H1 (cell line): ENCODE data around the gene MGAT5. TPM values are rescaled to one million over a fixed set of nuclear protein-coding genes. Genes with fewer than 3 reads are reported as not detected.

Experiments used
- CHD1 ChIP-seq: IDR thresholded peaks from 2 replicates; pipeline ENCODE4 v1.6.1; 2012; ENCODE audit warnings: low read depth, low read length, improper control_type of control experiment
- EZH2 ChIP-seq: fragments of 200-600 bp; sonication (generic); IDR thresholded peaks from 2 replicates; pipeline ENCODE4 v1.7.1; 2012; ENCODE audit warnings: low read depth, mild to moderate bottlenecking, moderate library complexity, low read length, inconsistent platforms; ENCODE audit not compliant: severe bottlenecking
- PHF8 ChIP-seq: fragments of 200-600 bp; sonication (generic); conservative IDR thresholded peaks from 2 replicates; pipeline ENCODE4 v1.7.1; 2012; ENCODE audit warnings: low read depth, mild to moderate bottlenecking, inconsistent platforms, low read length, moderate library complexity
- RAD21 ChIP-seq, 2 experiments: IDR thresholded peaks in 1 of 2; conservative IDR thresholded peaks in 1 of 2; 2 replicates each; pipeline ENCODE4 v1.6.1; 2011; ENCODE audit warnings: low read depth in 2 of 2, low read length in 2 of 2, improper control_type of control experiment in 1 of 2, inconsistent platforms in 1 of 2, mild to moderate bottlenecking in 1 of 2, moderate library complexity in 1 of 2
- RNF2 ChIP-seq: fragments of 200-900, 300-1000 bp; sonication (generic); IDR thresholded peaks from 2 replicates; pipeline ENCODE4 v1.7.1; 2016; ENCODE audit warnings: borderline replicate concordance, low read depth, mild to moderate bottlenecking, antibody characterized with exemption, low read length; ENCODE audit not compliant: poor library complexity, severe bottlenecking; ENCODE audit errors: missing control alignments
- TAF1 ChIP-seq: IDR thresholded peaks from 2 replicates; pipeline ENCODE4 v1.6.1; 2011; ENCODE audit warnings: mild to moderate bottlenecking, low read depth, low read length
- USF2 ChIP-seq: IDR thresholded peaks from 2 replicates; pipeline ENCODE4 v1.6.1; 2011; ENCODE audit warnings: low read length, improper control_type of control experiment
- YY1 ChIP-seq: IDR thresholded peaks from 2 replicates; pipeline ENCODE4 v1.6.1; 2011; ENCODE audit warnings: low read depth, mild to moderate bottlenecking, low read length
- polyA plus RNA-seq, 7 experiments: library from polyadenylated mRNA; depleted of rRNA in 3 of 7; stranded (reverse) in 5 of 7; unstranded in 2 of 7; fragments of >200 nt in 5 of 7; fragments of 200-250 nt in 2 of 7; gene quantifications; 1 replicate in 5 of 7; 2 replicates in 1 of 7; 4 replicates in 1 of 7; pipeline versions ENCODE4 v1.2.1 to v1.2.3, GENCODE V29; 2011 to 2013; ENCODE audit warnings: missing spikeins in 2 of 7, mixed read lengths in 2 of 7
- total RNA-seq: library from RNA; stranded (reverse); fragmentation: NEBNext Ultra II Directional; extraction: Animal tissue kit (Norgen Biotek cat#: 25700); gene quantifications from 2 replicates; pipeline ENCODE4 v1.2.1, GENCODE V29; 2021
- TF ChIP-seq, protein P1 (sequence below), 3 experiments: IDR thresholded peaks; 1 replicate in 2 of 3; 2 replicates in 1 of 3; pipeline versions ENCODE4 v1.5.1 to v1.6.1; 2011; ENCODE audit warnings: low read length in 3 of 3, mild to moderate bottlenecking in 3 of 3, inconsistent platforms in 2 of 3, low read depth in 1 of 3, moderate library complexity in 1 of 3; ENCODE audit not compliant: insufficient read depth in 1 of 3; ENCODE audit errors: control extremely low read depth in 1 of 3

Gene MGAT5
- total and polyA plus RNA-seq, 2 of the 8 experiments (the other 6 are each of a cell fraction or from before 2014, with no cell fraction given): 11.2 to 49.2 TPM

- TF ChIP-seq, protein P1, sequence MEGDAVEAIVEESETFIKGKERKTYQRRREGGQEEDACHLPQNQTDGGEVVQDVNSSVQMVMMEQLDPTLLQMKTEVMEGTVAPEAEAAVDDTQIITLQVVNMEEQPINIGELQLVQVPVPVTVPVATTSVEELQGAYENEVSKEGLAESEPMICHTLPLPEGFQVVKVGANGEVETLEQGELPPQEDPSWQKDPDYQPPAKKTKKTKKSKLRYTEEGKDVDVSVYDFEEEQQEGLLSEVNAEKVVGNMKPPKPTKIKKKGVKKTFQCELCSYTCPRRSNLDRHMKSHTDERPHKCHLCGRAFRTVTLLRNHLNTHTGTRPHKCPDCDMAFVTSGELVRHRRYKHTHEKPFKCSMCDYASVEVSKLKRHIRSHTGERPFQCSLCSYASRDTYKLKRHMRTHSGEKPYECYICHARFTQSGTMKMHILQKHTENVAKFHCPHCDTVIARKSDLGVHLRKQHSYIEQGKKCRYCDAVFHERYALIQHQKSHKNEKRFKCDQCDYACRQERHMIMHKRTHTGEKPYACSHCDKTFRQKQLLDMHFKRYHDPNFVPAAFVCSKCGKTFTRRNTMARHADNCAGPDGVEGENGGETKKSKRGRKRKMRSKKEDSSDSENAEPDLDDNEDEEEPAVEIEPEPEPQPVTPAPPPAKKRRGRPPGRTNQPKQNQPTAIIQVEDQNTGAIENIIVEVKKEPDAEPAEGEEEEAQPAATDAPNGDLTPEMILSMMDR (IDR thresholded peaks at IDR 0.05; ENCODE audit: control extremely low read depth in 1 of 3, insufficient read depth in 1 of 3, low read depth in 1 of 3, low read length in 3 of 3): no peak
- TF ChIP-seq TAF1: no peak
- no peak for TF ChIP-seq RAD21 (IDR thresholded peaks at IDR 0.05 in 1 of 2, conservative IDR thresholded peaks at IDR 0.05 in 1 of 2; ENCODE audit: low read depth in 2 of 2, low read length in 2 of 2)
- no peak for TF ChIP-seq EZH2
- TF ChIP-seq PHF8: no peak
- TF ChIP-seq RNF2: no peak
- no peak for TF ChIP-seq CHD1
- TF ChIP-seq USF2: no peak
- no peak for TF ChIP-seq YY1
- TF ChIP-seq, all 59 proteins: peak for 0
Observed at GRCh38 chr2:134402410-134402809, 148.5 kb downstream of the MGAT5 start (continued).
